ENCODE results near the gene STK39. TPM values are rescaled to one million over a fixed set of nuclear protein-coding genes. Genes with fewer than 3 reads are reported as not detected.

The STK39 gene
- total RNA-seq, 1 donor from 2014 or later: 15.7 TPM

DNA sequence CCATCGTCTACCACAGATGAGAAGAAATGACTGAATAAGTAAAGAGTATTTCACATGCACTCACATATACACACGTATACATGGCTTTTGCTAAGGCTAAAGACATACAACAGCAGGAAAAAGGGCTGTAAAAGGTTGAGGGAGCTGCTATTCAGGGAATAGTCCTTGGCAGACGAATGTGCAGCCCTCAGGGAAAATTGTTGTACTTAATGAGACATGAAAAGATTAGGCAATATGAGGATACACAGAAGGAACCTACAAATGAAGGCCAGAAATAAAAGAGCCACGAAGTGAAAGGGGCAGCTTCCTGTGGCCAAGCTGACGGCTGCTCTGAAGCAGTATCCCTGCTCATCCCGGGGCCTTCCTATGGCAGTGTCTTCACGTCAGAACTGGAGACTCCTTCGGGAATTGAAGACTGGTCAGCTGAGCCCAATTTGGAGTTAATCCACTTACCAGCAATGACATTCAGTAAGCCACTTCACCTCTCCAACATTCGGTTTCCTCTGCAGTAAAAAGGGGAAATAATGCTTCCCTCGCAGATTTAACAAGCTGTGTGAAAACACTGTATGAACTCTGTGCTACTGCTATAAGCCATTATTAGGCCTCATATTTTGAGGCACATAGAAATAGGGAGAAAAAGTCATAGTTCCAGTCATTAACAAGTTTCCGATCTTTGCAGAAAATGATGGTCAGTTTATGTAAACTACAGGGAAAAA lies 221.8 kb downstream of the STK39 start:
- H3K27ac ChIP-seq (ENCODE audit: low read depth, low read length): no peak overlapping the region
- H3K36me3 ChIP-seq (ENCODE audit: control insufficient read depth in 3 of 3, insufficient read depth in 3 of 3, low read length in 3 of 3): no peaks in the 10 kb centered on the region
- H3K27me3 ChIP-seq (ENCODE audit: control insufficient read depth in 3 of 3, insufficient read depth in 3 of 3, low read length in 3 of 3): no peaks in the 10 kb centered on the region
- H3K9ac ChIP-seq (ENCODE audit: low read depth in 1 of 3, low read length in 3 of 3): no peak overlapping the region
- H3K4me1 ChIP-seq (ENCODE audit: control insufficient read depth in 3 of 3, insufficient read depth in 3 of 3, low read length in 3 of 3): peaks cover 0 to 4% (median 0%) of the 10 kb centered on the region in 3 donors
- H3K9me3 ChIP-seq (ENCODE audit: control insufficient read depth in 3 of 3, low read length in 3 of 3): no peaks in the 10 kb centered on the region
- no peak overlapping the region for H3K4me3 ChIP-seq (ENCODE audit: low read length in 3 of 3)

DNA sequence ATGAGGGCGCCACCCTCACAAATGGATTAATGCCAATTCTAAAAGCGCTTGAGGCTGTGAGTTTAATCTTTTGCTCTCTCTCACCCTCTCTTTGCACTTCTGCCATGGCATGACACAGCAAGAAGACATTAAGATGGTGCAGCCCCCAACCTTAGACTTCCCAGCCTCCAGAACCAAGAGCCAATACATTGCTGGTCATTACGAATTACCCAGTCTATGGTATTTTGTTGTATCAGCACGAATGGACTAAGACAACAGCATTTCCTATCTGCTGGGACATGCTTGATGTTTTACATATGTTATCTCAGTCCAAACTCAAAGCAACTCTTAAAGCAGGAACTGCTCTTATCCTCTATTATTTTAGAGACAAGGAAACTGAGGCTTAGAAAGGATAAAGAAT lies 222.9 kb downstream of the STK39 start:
- H3K27me3 ChIP-seq (ENCODE audit: control insufficient read depth in 3 of 3, insufficient read depth in 3 of 3, low read length in 3 of 3): no peaks in the 10 kb centered on the region
- no peak overlapping the region for H3K9ac ChIP-seq (ENCODE audit: low read depth in 1 of 3, low read length in 3 of 3)
- H3K27ac ChIP-seq (ENCODE audit: low read depth, low read length): no peak overlapping the region
- no peaks in the 10 kb centered on the region for H3K36me3 ChIP-seq (ENCODE audit: control insufficient read depth in 3 of 3, insufficient read depth in 3 of 3, low read length in 3 of 3)
- no peak overlapping the region for H3K4me3 ChIP-seq (ENCODE audit: low read length in 3 of 3)
- H3K9me3 ChIP-seq (ENCODE audit: control insufficient read depth in 3 of 3, low read length in 3 of 3): no peaks in the 10 kb centered on the region
- peaks cover 0 to 4% (median 0%) of the 10 kb centered on the region in 3 donors for H3K4me1 ChIP-seq (ENCODE audit: control insufficient read depth in 3 of 3, insufficient read depth in 3 of 3, low read length in 3 of 3)

GRCh38 chr2:168021800-168022587 lies 225.4 kb downstream of the STK39 start:
- no peak overlapping the region for H3K9ac ChIP-seq (ENCODE audit: low read depth in 1 of 3, low read length in 3 of 3)
- H3K9me3 ChIP-seq (ENCODE audit: control insufficient read depth in 3 of 3, low read length in 3 of 3): no peaks in the 10 kb centered on the region
- peaks cover 0 to 4% (median 0%) of the 10 kb centered on the region in 3 donors for H3K4me1 ChIP-seq (ENCODE audit: control insufficient read depth in 3 of 3, insufficient read depth in 3 of 3, low read length in 3 of 3)
- H3K36me3 ChIP-seq (ENCODE audit: control insufficient read depth in 3 of 3, insufficient read depth in 3 of 3, low read length in 3 of 3): no peaks in the 10 kb centered on the region
- H3K27me3 ChIP-seq (ENCODE audit: control insufficient read depth in 3 of 3, insufficient read depth in 3 of 3, low read length in 3 of 3): no peaks in the 10 kb centered on the region
- H3K27ac ChIP-seq (ENCODE audit: low read depth, low read length): no peak overlapping the region
- no peak overlapping the region for H3K4me3 ChIP-seq (ENCODE audit: low read length in 3 of 3)

DNA sequence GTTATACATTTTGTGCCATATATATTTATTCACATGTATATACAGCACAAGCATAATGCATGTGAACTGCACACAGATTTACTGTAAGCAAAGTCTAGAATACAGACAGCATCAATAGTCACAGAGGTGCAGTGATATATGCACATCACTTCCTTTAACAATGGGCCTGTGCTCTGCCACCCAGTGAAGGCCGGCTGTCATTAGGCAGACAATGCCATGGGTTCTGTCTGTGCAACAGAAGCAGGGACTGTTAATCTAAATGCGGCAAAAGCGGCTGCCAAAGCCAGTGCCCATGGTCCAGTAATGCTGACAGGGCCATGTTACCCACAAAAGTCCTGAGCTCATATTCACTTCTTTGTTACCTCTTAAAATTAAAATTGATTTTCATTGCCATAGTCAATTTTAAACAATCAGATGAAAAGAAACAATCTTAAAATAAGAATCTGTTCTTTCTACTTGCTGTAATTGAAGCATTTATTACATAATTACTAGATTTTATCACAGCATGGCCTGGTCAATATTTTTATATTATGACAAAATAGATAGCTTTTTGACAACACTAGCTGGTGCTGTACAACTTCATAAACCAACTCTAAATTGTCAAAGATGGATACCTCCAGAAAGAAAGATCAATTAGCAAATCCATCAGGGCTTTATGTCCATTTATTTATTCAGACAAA lies 232.0 kb downstream of the STK39 start:
- H3K4me3 ChIP-seq (ENCODE audit: low read length in 3 of 3): no peak overlapping the region
- H3K9ac ChIP-seq (ENCODE audit: low read depth in 1 of 3, low read length in 3 of 3): no peak overlapping the region
- H3K27me3 ChIP-seq (ENCODE audit: control insufficient read depth in 3 of 3, insufficient read depth in 3 of 3, low read length in 3 of 3): no peaks in the 10 kb centered on the region
- no peaks in the 10 kb centered on the region for H3K9me3 ChIP-seq (ENCODE audit: control insufficient read depth in 3 of 3, low read length in 3 of 3)
- H3K36me3 ChIP-seq (ENCODE audit: control insufficient read depth in 3 of 3, insufficient read depth in 3 of 3, low read length in 3 of 3): peaks cover 0 to 2% (median 0%) of the 10 kb centered on the region in 3 donors
- H3K27ac ChIP-seq (ENCODE audit: low read depth, low read length): no peak overlapping the region
- H3K4me1 ChIP-seq (ENCODE audit: control insufficient read depth in 3 of 3, insufficient read depth in 3 of 3, low read length in 3 of 3): no peaks in the 10 kb centered on the region

DNA sequence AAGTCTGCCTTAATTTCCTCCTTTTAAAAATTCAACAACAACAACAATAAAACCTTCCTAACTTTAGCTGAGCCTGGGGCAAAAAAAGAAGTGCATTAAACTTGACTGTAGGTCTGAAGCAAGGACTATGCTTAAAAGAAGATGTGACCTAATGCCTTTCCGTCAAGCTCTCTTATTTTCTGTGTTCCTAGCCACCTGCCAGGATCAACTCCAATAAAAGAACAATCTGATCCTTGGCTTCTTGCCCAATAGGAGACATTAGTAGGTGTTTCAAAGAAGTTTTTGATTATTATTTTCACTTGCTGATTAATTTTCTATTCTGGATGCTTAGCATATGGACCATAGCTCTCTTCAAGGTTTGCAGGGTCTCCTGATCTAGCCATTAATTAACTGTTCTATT lies 237.5 kb downstream of the STK39 start:
- Histone ChIP-seq H3K9ac (ENCODE audit: low read depth in 1 of 3, low read length in 3 of 3) (no peak overlapping the region), H3K27me3 (ENCODE audit: control insufficient read depth in 3 of 3, insufficient read depth in 3 of 3, low read length in 3 of 3) (no peaks in the 10 kb centered on the region), H3K36me3 (ENCODE audit: control insufficient read depth in 3 of 3, insufficient read depth in 3 of 3, low read length in 3 of 3) (peaks cover 0 to 2% (median 2%) of the 10 kb centered on the region in 3 donors), H3K9me3 (ENCODE audit: control insufficient read depth in 3 of 3, low read length in 3 of 3) (no peaks in the 10 kb centered on the region), H3K27ac (ENCODE audit: low read depth, low read length) (no peak overlapping the region), H3K4me1 (ENCODE audit: control insufficient read depth in 3 of 3, insufficient read depth in 3 of 3, low read length in 3 of 3) (no peaks in the 10 kb centered on the region), H3K4me3 (ENCODE audit: low read length in 3 of 3) (no peak overlapping the region)

DNA sequence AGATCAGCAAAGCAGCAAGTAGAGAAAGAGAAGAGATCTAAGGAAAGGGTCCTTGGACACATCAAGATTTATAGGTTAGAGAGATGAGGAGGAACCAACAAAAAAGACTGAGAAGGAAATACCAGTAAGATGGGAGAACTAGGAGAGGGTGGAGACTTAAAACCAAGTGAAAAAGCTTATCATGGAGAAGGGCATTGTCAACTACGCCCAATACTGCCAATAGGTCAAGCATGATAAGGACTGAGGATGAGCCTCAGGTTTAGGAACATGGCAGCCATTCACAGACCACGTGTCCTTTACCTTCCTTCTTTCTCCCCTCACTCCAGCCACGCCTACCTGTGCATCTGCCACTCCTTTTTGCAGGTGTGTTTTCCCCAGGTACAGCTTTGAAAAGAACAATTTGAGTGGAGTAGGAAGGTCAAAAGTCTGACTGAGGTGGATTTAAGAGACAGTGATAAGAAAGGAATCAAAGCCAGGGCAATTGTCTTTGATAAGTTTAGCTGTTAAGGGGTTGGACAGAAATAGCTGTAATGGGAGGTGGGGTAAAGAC lies 238.7 kb downstream of the STK39 start:
- Histone ChIP-seq H3K27ac (ENCODE audit: low read depth, low read length) (no peak overlapping the region), H3K4me3 (ENCODE audit: low read length in 3 of 3) (no peak overlapping the region), H3K27me3 (ENCODE audit: control insufficient read depth in 3 of 3, insufficient read depth in 3 of 3, low read length in 3 of 3) (no peaks in the 10 kb centered on the region), H3K9ac (ENCODE audit: low read depth in 1 of 3, low read length in 3 of 3) (no peak overlapping the region), H3K36me3 (ENCODE audit: control insufficient read depth in 3 of 3, insufficient read depth in 3 of 3, low read length in 3 of 3) (peaks cover 0 to 2% (median 2%) of the 10 kb centered on the region in 3 donors), H3K9me3 (ENCODE audit: control insufficient read depth in 3 of 3, low read length in 3 of 3) (no peaks in the 10 kb centered on the region), H3K4me1 (ENCODE audit: control insufficient read depth in 3 of 3, insufficient read depth in 3 of 3, low read length in 3 of 3) (no peaks in the 10 kb centered on the region)

- Histone ChIP-seq H3K9me3 (ENCODE audit: control insufficient read depth in 3 of 3, low read length in 3 of 3) (no peaks in the 10 kb centered on the region), H3K4me1 (ENCODE audit: control insufficient read depth in 3 of 3, insufficient read depth in 3 of 3, low read length in 3 of 3) (no peaks in the 10 kb centered on the region), H3K4me3 (ENCODE audit: low read length in 3 of 3) (no peak overlapping the region), H3K27ac (ENCODE audit: low read depth, low read length) (no peak overlapping the region), H3K27me3 (ENCODE audit: control insufficient read depth in 3 of 3, insufficient read depth in 3 of 3, low read length in 3 of 3) (no peaks in the 10 kb centered on the region), H3K36me3 (ENCODE audit: control insufficient read depth in 3 of 3, insufficient read depth in 3 of 3, low read length in 3 of 3) (peaks cover 0 to 2% (median 0%) of the 10 kb centered on the region in 3 donors), H3K9ac (ENCODE audit: low read depth in 1 of 3, low read length in 3 of 3) (no peak overlapping the region)
Measured at GRCh38 chr2:168006498-168006897, 240.9 kb downstream of the STK39 start.

DNA sequence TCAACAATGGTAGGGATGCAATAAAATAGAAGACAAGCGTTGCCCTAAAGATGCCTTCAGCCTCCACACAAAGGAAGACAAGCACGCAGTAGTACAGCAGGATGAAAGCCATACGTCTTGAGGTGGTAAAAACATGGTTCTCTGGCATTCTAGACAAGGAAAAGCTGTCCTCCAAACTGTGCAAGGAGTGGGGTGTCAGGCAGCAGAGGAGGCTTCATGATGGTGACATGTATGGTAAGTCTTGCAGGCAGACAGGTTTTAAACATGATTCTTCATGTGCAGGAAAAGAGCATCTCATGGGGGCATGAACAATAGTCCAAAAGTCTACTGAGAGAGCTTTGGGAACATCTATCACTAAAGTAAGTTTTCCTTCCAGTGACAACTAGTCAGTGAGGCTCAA lies 241.8 kb downstream of the STK39 start:
- no peaks in the 10 kb centered on the region for H3K4me1 ChIP-seq (ENCODE audit: control insufficient read depth in 3 of 3, insufficient read depth in 3 of 3, low read length in 3 of 3)

GRCh38 chr2:168003876-168004275 lies 243.5 kb downstream of the STK39 start:
- Histone ChIP-seq H3K4me3 (ENCODE audit: low read length in 3 of 3) (no peak overlapping the region), H3K27me3 (ENCODE audit: control insufficient read depth in 3 of 3, insufficient read depth in 3 of 3, low read length in 3 of 3) (no peaks in the 10 kb centered on the region), H3K36me3 (ENCODE audit: control insufficient read depth in 3 of 3, insufficient read depth in 3 of 3, low read length in 3 of 3) (peaks cover 0 to 2% (median 0%) of the 10 kb centered on the region in 3 donors), H3K9me3 (ENCODE audit: control insufficient read depth in 3 of 3, low read length in 3 of 3) (no peaks in the 10 kb centered on the region), H3K27ac (ENCODE audit: low read depth, low read length) (no peak overlapping the region), H3K4me1 (ENCODE audit: control insufficient read depth in 3 of 3, insufficient read depth in 3 of 3, low read length in 3 of 3) (no peaks in the 10 kb centered on the region), H3K9ac (ENCODE audit: low read depth in 1 of 3, low read length in 3 of 3) (no peak overlapping the region)

More for the DNA sequence above, 241.8 kb downstream of the STK39 start:
- Histone ChIP-seq H3K27me3 (ENCODE audit: control insufficient read depth in 3 of 3, insufficient read depth in 3 of 3, low read length in 3 of 3) (no peaks in the 10 kb centered on the region), H3K36me3 (ENCODE audit: control insufficient read depth in 3 of 3, insufficient read depth in 3 of 3, low read length in 3 of 3) (peaks cover 0 to 2% (median 0%) of the 10 kb centered on the region in 3 donors), H3K9me3 (ENCODE audit: control insufficient read depth in 3 of 3, low read length in 3 of 3) (no peaks in the 10 kb centered on the region), H3K9ac (ENCODE audit: low read depth in 1 of 3, low read length in 3 of 3) (no peak overlapping the region), H3K4me3 (ENCODE audit: low read length in 3 of 3) (no peak overlapping the region), H3K27ac (ENCODE audit: low read depth, low read length) (no peak overlapping the region)
